GM21529 (cell line): ENCODE measurements around the gene RNF5.
A peak's percentile ranks its signal among the peaks of the same experiment; 100 is the strongest.
"Not testable (repeated sequence)": the region's sequence is repeated elsewhere in the genome, so short reads cannot be mapped to it uniquely, and the experiment has no call there.

Experiments used
- ATAC-seq: cut with Tn5 transposase; IDR thresholded peaks from one replicate; pipeline ENCODE4 v1.9.1; 2021; ENCODE audit not compliant: unreplicated experiment

RNF5 gene

GRCh38 chr6:32188381-32189068 is 10.3 kb downstream of the RNF5 start:
- ATAC-seq: no peak

GRCh38 chr6:32189069-32189741 is 11.0 kb downstream of the RNF5 start:
- no peak for ATAC-seq

- no peak for ATAC-seq
Observed at GRCh38 chr6:32189742-32190053, 11.5 kb downstream of the RNF5 start.

- ATAC-seq: peak; percentile 50
Observed at GRCh38 chr6:32190054-32190851, 12.0 kb downstream of the RNF5 start, which contains the start of gene PBX2. PBX2 (minus strand) TSS chr6:32190202; CDS start chr6:32189915, 287 bp downstream.

- no peak for ATAC-seq
Observed at GRCh38 chr6:32190911-32191677, 12.9 kb downstream of the RNF5 start.

- ATAC-seq: no peak
Observed at GRCh38 chr6:32191696-32192607, 13.7 kb downstream of the RNF5 start.

GRCh38 chr6:32192608-32193039 is 14.4 kb downstream of the RNF5 start, which contains the start of gene GPSM3:
GPSM3 (minus strand) TSS chr6:32192643; CDS start chr6:32192513, 130 bp downstream.
- no peak for ATAC-seq

GRCh38 chr6:32193096-32193495 is 14.9 kb downstream of the RNF5 start:
- not testable (repeated sequence) for ATAC-seq

GRCh38 chr6:32194388-32194787 is 16.2 kb downstream of the RNF5 start:
- ATAC-seq: no peak

GRCh38 chr6:32194825-32195651 is 16.8 kb downstream of the RNF5 start:
- no peak for ATAC-seq

- peak; percentile 70 for ATAC-seq
Observed at GRCh38 chr6:32195652-32195901, 17.4 kb downstream of the RNF5 start.

GRCh38 chr6:32195902-32196681 is 17.9 kb downstream of the RNF5 start:
- peak; percentile 71 for ATAC-seq

- ATAC-seq: no peak
Observed at GRCh38 chr6:32196682-32197616, 18.7 kb downstream of the RNF5 start.

- ATAC-seq: no peak
Observed at GRCh38 chr6:32198345-32198696, 20.1 kb downstream of the RNF5 start.

GRCh38 chr6:32198866-32199265 is 20.7 kb downstream of the RNF5 start:
- no peak for ATAC-seq

- ATAC-seq: no peak
Observed at GRCh38 chr6:32200711-32201475, 22.7 kb downstream of the RNF5 start.

GRCh38 chr6:32202186-32202585 is 24.0 kb downstream of the RNF5 start:
- no peak for ATAC-seq
